Skin epidermis (tissue), 12 donors: ENCODE results near the gene SUN5.

Experiments used
- H3K27ac ChIP-seq, 21 experiments: fragments of 200-600 bp; sonication (generic) in 11 of 21; one replicate each; pipeline ENCODE4 v1.5.0; 2020; ENCODE audit warnings: mild to moderate bottlenecking in 3 of 21, inconsistent platforms in 2 of 21, moderate library complexity in 2 of 21
- H3K4me3 ChIP-seq, 7 experiments: fragments of 200-600 bp; sonication (generic) in 2 of 7; one replicate each; pipeline ENCODE4 v1.5.0; 2020; ENCODE audit warnings: inconsistent platforms in 2 of 7, mild to moderate bottlenecking in 2 of 7, moderate library complexity in 1 of 7

Gene SUN5

GRCh38 chr20:33015700-33016580 is 11.7 kb upstream of the SUN5 start:
- no peak overlapping the region for H3K4me3 ChIP-seq
- H3K27ac ChIP-seq, result no peak overlapping the region

GRCh38 chr20:33015114-33015484 is 10.9 kb upstream of the SUN5 start:
- H3K27ac ChIP-seq, result no peak overlapping the region
- no peak overlapping the region for H3K4me3 ChIP-seq

GRCh38 chr20:33014336-33015113 is 10.3 kb upstream of the SUN5 start:
- no peak overlapping the region for H3K27ac ChIP-seq
- H3K4me3 ChIP-seq, result no peak overlapping the region

GRCh38 chr20:33013701-33014326 is 9.6 kb upstream of the SUN5 start:
- Histone ChIP-seq H3K27ac (no peak overlapping the region), H3K4me3 (no peak overlapping the region)

DNA sequence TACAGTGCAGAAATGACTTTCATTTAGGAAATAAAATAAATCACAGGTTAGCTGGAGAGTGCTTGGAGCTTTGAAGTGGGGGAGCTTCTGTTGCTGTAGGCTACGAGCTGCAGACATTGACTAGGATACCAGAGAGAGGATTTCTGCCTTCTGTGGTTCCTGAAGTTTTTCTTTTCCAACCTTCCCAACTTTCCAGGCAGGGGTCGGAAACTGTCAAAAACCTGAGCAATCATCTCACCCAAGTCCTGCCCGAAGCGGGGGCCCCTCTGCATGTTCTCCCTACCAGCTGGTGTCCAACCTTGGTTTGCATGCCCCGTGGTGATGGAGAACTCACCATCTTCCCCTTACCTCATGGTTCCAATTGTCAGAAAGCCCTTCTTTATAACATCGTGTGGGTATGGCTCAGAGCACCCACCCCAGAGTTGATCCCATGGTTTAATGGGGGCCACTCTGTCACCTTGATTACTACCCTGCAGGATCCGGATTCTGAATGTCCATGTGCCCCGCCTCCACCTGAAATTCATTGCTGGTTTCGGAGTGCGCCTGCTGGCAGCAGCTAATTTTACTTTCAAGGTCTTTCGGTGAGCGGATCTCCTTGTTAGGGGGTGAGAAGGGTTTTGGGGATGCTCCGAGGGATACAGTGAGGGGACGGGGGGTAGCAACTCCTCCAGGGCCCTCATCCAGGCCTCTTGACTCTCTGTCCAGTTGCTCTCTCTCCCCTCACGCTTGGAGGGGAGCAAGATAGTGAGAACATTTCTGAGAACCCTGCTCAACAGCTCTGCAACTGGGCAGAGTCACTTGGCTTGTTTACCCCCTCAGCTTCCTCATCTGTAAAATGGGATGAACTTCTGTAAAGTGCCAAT is 8.3 kb upstream of the SUN5 start:
- H3K4me3 ChIP-seq, result no peak overlapping the region
- no peak overlapping the region for H3K27ac ChIP-seq

DNA sequence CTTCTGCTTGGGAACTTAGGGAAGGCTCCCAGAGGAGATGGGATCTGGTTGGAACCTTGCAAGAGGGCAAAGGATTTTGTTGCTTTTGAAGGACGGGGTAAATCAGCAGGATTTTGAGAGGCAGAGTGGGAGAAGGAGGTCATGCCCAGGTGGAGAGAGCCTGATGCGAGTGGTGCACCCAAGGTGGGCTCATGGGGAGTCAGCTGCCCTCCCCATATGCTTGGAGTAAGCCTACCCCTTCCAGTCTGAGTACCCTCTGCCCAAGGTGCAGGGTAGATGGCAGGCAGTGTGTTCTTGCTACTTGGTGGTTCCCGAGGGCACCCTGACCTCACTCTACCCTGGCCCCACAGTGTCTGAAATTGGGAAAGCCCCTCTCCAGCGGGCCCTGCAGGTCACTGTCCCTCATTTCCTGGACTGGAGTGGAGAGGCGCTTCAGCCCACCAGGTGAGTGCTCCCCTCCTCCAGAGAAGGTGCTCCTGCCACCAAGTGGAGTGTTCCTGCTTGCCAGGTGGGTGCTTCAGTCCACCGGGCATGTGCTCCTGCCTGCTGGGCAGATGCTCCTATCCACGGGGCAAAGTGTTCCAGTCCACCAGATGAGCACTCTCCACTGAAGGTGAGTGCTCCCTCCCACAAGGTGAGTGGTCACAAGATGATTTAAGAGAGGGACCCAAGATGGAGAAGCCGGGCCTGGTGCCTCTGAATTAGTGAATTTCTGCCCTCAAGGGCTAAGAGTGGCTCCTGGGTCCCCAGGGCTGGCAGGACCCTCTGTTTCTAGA is 6.6 kb upstream of the SUN5 start:
- Histone ChIP-seq H3K27ac (no peak overlapping the region), H3K4me3 (no peak overlapping the region)

DNA sequence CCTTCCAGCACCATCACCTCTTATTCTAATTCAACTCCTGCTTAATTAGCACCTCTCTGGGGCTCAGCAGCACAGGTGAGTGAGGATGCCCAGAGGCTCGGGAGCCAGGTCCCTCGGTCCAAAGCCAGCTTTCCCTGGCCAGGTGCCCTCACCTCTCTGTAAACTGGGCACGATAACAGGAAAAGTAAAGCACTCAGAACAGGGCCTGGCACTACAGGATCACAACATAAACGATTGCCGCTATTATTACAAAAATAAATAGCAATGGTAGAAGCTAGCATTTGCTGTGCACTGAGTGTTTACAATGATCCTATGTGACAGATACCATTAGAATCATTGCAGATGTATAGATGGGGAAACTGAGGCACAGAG is 5.9 kb upstream of the SUN5 start:
- no peak overlapping the region for H3K4me3 ChIP-seq

GRCh38 chr20:33009214-33010132 is 5.2 kb upstream of the SUN5 start:
- Histone ChIP-seq H3K4me3 (no peak overlapping the region), H3K27ac (no peak overlapping the region)

More for the DNA sequence above, 5.9 kb upstream of the SUN5 start:
- H3K27ac ChIP-seq, result no peak overlapping the region

DNA sequence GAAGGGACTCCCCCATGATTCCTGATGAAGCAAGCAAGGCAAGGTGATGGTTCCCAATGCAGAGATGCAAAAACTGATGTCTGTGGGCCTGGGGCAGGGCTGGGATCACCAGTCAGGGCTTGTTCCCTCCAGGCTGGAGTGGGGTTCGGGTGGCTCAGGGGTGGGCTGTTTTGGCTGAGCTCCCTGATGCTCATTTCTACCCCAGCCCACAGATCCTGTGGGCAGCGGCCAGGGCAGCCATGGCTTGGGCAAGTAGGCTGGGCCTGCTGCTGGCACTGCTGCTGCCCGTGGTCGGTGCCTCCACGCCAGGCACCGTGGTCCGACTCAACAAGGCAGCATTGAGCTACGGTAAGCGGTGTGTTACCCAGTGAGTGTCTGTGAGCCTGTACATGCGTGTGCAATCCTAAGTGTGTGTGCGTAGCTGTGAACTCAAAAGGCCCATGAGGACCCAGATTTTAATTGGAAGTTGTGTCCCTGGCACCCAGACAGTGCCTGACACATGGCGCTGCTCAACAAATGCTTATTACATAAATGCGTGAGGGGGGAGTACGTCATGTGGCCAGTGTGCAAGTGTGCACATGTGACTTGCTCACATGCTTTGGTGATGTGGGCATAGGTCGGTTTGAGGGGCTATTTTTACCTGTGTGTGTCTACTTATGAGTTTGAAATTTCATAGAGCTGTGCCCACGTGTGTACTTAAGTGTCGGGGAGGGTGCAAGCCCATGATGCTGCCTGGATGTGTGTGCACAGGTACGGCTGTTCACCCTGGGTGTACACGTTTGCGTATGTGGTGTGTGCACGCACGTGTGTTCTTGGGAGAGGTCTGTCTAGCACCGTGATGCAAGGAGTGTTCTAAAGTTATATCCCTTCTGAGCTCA is 4.3 kb upstream of the SUN5 start:
- Histone ChIP-seq H3K27ac (no peak overlapping the region), H3K4me3 (no peak overlapping the region)

GRCh38 chr20:33007376-33008335 is 3.4 kb upstream of the SUN5 start, which contains the start of gene BPIFB2:
BPIFB2 (plus strand) TSS chr20:33007704; CDS start chr20:33008575, 871 bp downstream.
- no peak within 1 kb of the TSS for H3K4me3 ChIP-seq
- no peak within 1 kb of the TSS for H3K27ac ChIP-seq

GRCh38 chr20:33006776-33007375 is 2.6 kb upstream of the SUN5 start:
- Histone ChIP-seq H3K27ac (no peak overlapping the region), H3K4me3 (no peak overlapping the region)

GRCh38 chr20:33005908-33006775 is 1.9 kb upstream of the SUN5 start:
- Histone ChIP-seq H3K27ac (no peak overlapping the region), H3K4me3 (no peak overlapping the region)

DNA sequence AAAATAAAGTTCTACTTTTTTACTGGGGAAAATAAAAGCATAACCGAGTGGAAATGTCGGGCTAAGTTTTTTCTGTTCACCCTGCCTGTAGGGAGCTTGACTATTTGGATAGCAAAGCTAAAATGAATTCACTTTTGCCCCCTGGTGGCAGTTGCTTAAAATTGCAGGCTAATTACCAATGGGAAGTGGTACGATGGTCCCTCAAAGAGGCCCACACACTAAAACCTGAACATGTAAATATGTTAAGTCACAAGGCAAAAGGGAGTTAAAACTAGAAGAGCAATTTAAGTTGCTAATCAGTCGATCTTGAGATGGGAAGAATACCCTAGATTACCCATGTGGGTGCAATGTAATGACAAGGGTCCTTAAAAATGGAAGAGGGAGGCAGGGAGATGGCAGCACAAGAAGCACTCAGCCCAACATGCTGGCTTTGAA is 916 bp upstream of the SUN5 start:
- Histone ChIP-seq H3K27ac (no peak overlapping the region), H3K4me3 (no peak overlapping the region)

DNA sequence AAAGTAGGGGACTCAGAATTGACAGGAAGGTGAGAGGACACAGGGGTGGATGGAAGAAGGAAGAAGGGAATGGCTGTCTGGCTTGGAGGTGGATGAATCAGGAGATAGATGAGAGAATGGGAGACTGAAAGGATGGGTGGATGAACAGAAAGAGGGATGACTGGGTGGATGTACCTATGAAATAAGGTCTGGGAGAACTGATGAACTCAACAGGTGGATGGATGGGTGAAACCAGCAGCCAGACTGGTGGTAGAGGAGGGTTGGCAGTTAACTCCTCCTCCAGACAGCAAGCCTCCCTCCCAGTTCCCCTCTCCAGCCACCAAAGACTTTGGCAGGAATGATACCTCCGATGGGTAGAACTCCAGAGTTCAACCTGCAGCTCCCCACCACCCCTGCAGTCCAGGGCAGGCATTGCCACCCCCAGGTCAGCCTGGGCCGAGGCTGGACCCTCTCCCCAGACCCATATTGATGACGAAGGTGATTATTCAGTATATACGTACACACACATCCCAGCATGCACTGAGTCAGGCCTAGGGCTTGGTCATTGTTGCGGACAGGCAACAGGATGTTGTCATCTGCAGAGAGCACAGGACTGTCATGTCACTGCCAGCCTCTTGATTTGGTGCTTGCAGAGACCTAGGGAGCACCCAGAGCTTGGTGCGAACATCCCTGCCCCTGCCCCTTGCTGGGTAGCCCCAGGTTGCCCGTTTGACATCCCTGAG is 2.0 kb downstream of the SUN5 start:
- Histone ChIP-seq H3K27ac (no peak overlapping the region), H3K4me3 (no peak overlapping the region)
